Mesenchymal stem cell (in vitro differentiated cells and primary cell): ENCODE measurements around the gene MORF4L2.
"Not testable (repeated sequence)": the region's sequence is repeated elsewhere in the genome, so short reads cannot be mapped to it uniquely, and the experiment has no call there.

Source experiments
- DNase-seq: peaks from one replicate; pipeline ENCODE4 v3.0.0-alpha.2; 2013
- H2AFZ ChIP-seq: one replicate; pipeline ENCODE4 v1.6.1; 2013; ENCODE audit warnings: low read depth, mild to moderate bottlenecking, control low read depth, inconsistent platforms, low read length, moderate library complexity
- H2AK5ac ChIP-seq: 2 replicates; pipeline ENCODE4 v1.6.1; 2013; ENCODE audit warnings: low read length, moderate library complexity, mild to moderate bottlenecking, inconsistent platforms; ENCODE audit not compliant: severe bottlenecking
- H2BK120ac ChIP-seq: one replicate; pipeline ENCODE4 v1.6.1; 2013; ENCODE audit warnings: low read depth, mild to moderate bottlenecking, inconsistent platforms, low read length, moderate library complexity
- H2BK12ac ChIP-seq, 2 experiments: one replicate each; pipeline ENCODE4 v1.6.1; 2013; ENCODE audit warnings: inconsistent platforms in 2 of 2, low read length in 2 of 2, mild to moderate bottlenecking in 2 of 2, moderate library complexity in 2 of 2, control low read depth in 1 of 2
- H2BK15ac ChIP-seq: one replicate; pipeline ENCODE4 v1.6.1; 2013; ENCODE audit warnings: mild to moderate bottlenecking, low read depth, inconsistent platforms; ENCODE audit not compliant: poor library complexity, severe bottlenecking
- H2BK5ac ChIP-seq: 2 replicates; pipeline ENCODE4 v1.6.1; 2013; ENCODE audit warnings: low read depth, mild to moderate bottlenecking, low read length, control low read depth, inconsistent platforms; ENCODE audit not compliant: poor library complexity, severe bottlenecking
- H3K14ac ChIP-seq, 2 experiments: one replicate each; pipeline ENCODE4 v1.6.1; 2013; ENCODE audit warnings: inconsistent platforms in 2 of 2, low read length in 2 of 2, control low read depth in 1 of 2, mild to moderate bottlenecking in 1 of 2, moderate library complexity in 1 of 2
- H3K18ac ChIP-seq, 2 experiments: one replicate each; pipeline ENCODE4 v1.6.1; 2013; ENCODE audit warnings: inconsistent platforms in 2 of 2, low read length in 2 of 2, control low read depth in 1 of 2, low read depth in 1 of 2, mild to moderate bottlenecking in 1 of 2
- H3K23ac ChIP-seq, 2 experiments: one replicate each; pipeline ENCODE4 v1.6.1; 2013; ENCODE audit warnings: inconsistent platforms in 2 of 2, low read length in 2 of 2, mild to moderate bottlenecking in 2 of 2, moderate library complexity in 2 of 2, control low read depth in 1 of 2
- H3K27ac ChIP-seq: 2 replicates; pipeline ENCODE4 v1.5.1; 2013; ENCODE audit warnings: mild to moderate bottlenecking, moderate library complexity, low read length, control low read depth, inconsistent platforms; ENCODE audit not compliant: poor library complexity, severe bottlenecking
- H3K27me3 ChIP-seq, 2 experiments: 2 replicates each; pipeline versions ENCODE4 v1.6.1 to v1.7.0; 2013; ENCODE audit warnings: low read length in 2 of 2, mild to moderate bottlenecking in 2 of 2, moderate library complexity in 2 of 2, control low read depth in 1 of 2, inconsistent platforms in 1 of 2; ENCODE audit not compliant: control insufficient read depth in 1 of 2, insufficient read depth in 1 of 2
- H3K36me3 ChIP-seq, 2 experiments: 2 replicates each; pipeline versions ENCODE4 v1.6.1 to v1.7.0; 2013; ENCODE audit warnings: low read length in 2 of 2, control low read depth in 1 of 2, inconsistent platforms in 1 of 2, low read depth in 1 of 2, mild to moderate bottlenecking in 1 of 2; ENCODE audit not compliant: insufficient read depth in 2 of 2, control insufficient read depth in 1 of 2
- H3K4ac ChIP-seq, 2 experiments: one replicate each; pipeline ENCODE4 v1.6.1; 2013; ENCODE audit warnings: inconsistent platforms in 2 of 2, low read length in 2 of 2, mild to moderate bottlenecking in 2 of 2, moderate library complexity in 2 of 2, control low read depth in 1 of 2, low read depth in 1 of 2
- H3K4me1 ChIP-seq: 2 replicates; pipeline ENCODE4 v1.6.1; 2013; ENCODE audit warnings: low read depth, low read length, control low read depth; ENCODE audit not compliant: control insufficient read depth, insufficient read depth
- H3K4me2 ChIP-seq: 2 replicates; pipeline ENCODE4 v1.6.1; 2013; ENCODE audit warnings: low read length, mild to moderate bottlenecking, inconsistent platforms; ENCODE audit not compliant: poor library complexity, severe bottlenecking
- H3K4me3 ChIP-seq, 2 experiments: 2 replicates each; pipeline versions ENCODE4 v1.5.1 to v1.7.0; 2013; ENCODE audit warnings: low read length in 2 of 2, mild to moderate bottlenecking in 2 of 2, control low read depth in 1 of 2, low read depth in 1 of 2; ENCODE audit not compliant: insufficient read depth in 1 of 2
- H3K79me1 ChIP-seq: replicated peaks from 2 replicates; pipeline ENCODE4 v1.6.1; 2013; ENCODE audit warnings: mild to moderate bottlenecking, control low read depth, low read length, inconsistent platforms; ENCODE audit not compliant: poor library complexity, severe bottlenecking
- H3K9ac ChIP-seq: 2 replicates; pipeline ENCODE4 v1.7.0; 2013; ENCODE audit warnings: mild to moderate bottlenecking, low read length, moderate library complexity
- H3K9me3 ChIP-seq: 2 replicates; pipeline ENCODE4 v1.7.0; 2013; ENCODE audit warnings: mild to moderate bottlenecking, low read length; ENCODE audit not compliant: control insufficient read depth
- H4K8ac ChIP-seq: one replicate; pipeline ENCODE4 v1.6.1; 2013; ENCODE audit warnings: inconsistent platforms, mild to moderate bottlenecking, low read length, moderate library complexity
- H4K91ac ChIP-seq: one replicate; pipeline ENCODE4 v1.6.1; 2013; ENCODE audit warnings: mild to moderate bottlenecking, low read length, inconsistent platforms
- WGBS: methylation state at CpG from one replicate; pipeline ENCODE4 v1.1.7; 2013; ENCODE audit warnings: mixed read lengths; 5-methylcytosine and 5-hydroxymethylcytosine counted together

Gene MORF4L2

GRCh38 chrX:103658681-103659433 is 27.6 kb downstream of the MORF4L2 start:
- no peak overlapping the region for H3K27ac ChIP-seq
- H3K9me3 ChIP-seq: no peaks in the 10 kb centered on the region
- H2AFZ ChIP-seq: no peak overlapping the region
- no peak overlapping the region for H3K9ac ChIP-seq
- no peak overlapping the region for H3K23ac ChIP-seq
- H2BK12ac ChIP-seq: no peak overlapping the region
- H3K4me3 ChIP-seq: no peak overlapping the region
- no peak overlapping the region for H2BK120ac ChIP-seq
- no peak overlapping the region for H4K91ac ChIP-seq
- no peak overlapping the region for H3K14ac ChIP-seq
- no peak for DNase-seq
- WGBS: 94% methylated on average over 3 of the region's 5 CpGs
- no peak overlapping the region for H2BK15ac ChIP-seq
- no peaks in the 10 kb centered on the region for H3K36me3 ChIP-seq
- no peak overlapping the region for H3K4me2 ChIP-seq
- H4K8ac ChIP-seq: no peak overlapping the region
- H3K4ac ChIP-seq: no peak overlapping the region
- H2BK5ac ChIP-seq: no peak overlapping the region
- H3K4me1 ChIP-seq: no peaks in the 10 kb centered on the region
- no peaks in the 10 kb centered on the region for H3K79me1 ChIP-seq
- no peak overlapping the region for H2AK5ac ChIP-seq
- H3K18ac ChIP-seq: no peak overlapping the region
- peaks cover 0 to 13% of the 10 kb centered on the region in 2 experiments for H3K27me3 ChIP-seq

GRCh38 chrX:103657066-103657465 is 29.4 kb downstream of the MORF4L2 start:
- H3K79me1 ChIP-seq, H4K91ac ChIP-seq, H3K9me3 ChIP-seq, H3K18ac ChIP-seq, DNase-seq, H3K4me1 ChIP-seq, H3K4me3 ChIP-seq, H2AK5ac ChIP-seq, H3K27ac ChIP-seq, H3K27me3 ChIP-seq, H3K23ac ChIP-seq, H3K14ac ChIP-seq, H2BK15ac ChIP-seq, H3K4me2 ChIP-seq, H3K36me3 ChIP-seq, H2BK120ac ChIP-seq, H4K8ac ChIP-seq, H3K9ac ChIP-seq, H2AFZ ChIP-seq, H2BK5ac ChIP-seq, H2BK12ac ChIP-seq, H3K4ac ChIP-seq: not testable (repeated sequence)
- 79% methylated on average over 2 of the region's 2 CpGs for WGBS

GRCh38 chrX:103656617-103657016 is 29.9 kb downstream of the MORF4L2 start:
- no peaks in the 10 kb centered on the region for H3K79me1 ChIP-seq
- H3K14ac ChIP-seq: no peak overlapping the region
- H3K18ac ChIP-seq: no peak overlapping the region
- H4K8ac ChIP-seq: no peak overlapping the region
- H2BK120ac ChIP-seq: no peak overlapping the region
- no peak overlapping the region for H2BK15ac ChIP-seq
- H3K23ac ChIP-seq: no peak overlapping the region
- no peak overlapping the region for H3K4me2 ChIP-seq
- 0% methylated on average over 2 of the region's 3 CpGs for WGBS
- H3K9me3 ChIP-seq: no peaks in the 10 kb centered on the region
- H3K9ac ChIP-seq: no peak overlapping the region
- DNase-seq: peak; percentile 71
- H3K27ac ChIP-seq: no peak overlapping the region
- H4K91ac ChIP-seq: no peak overlapping the region
- peaks cover 0 to 6% of the 10 kb centered on the region in 2 experiments for H3K27me3 ChIP-seq
- H2AK5ac ChIP-seq: no peak overlapping the region
- H3K4me3 ChIP-seq: no peak overlapping the region
- no peak overlapping the region for H2BK5ac ChIP-seq
- no peak overlapping the region for H2AFZ ChIP-seq
- H3K4me1 ChIP-seq: no peaks in the 10 kb centered on the region
- H3K4ac ChIP-seq: no peak overlapping the region
- no peak overlapping the region for H2BK12ac ChIP-seq
- no peaks in the 10 kb centered on the region for H3K36me3 ChIP-seq

- H2AK5ac ChIP-seq, H4K91ac ChIP-seq, DNase-seq, H4K8ac ChIP-seq, H3K4me2 ChIP-seq, H2BK15ac ChIP-seq, H3K4ac ChIP-seq, H2BK5ac ChIP-seq, H3K23ac ChIP-seq, H2AFZ ChIP-seq, H3K9ac ChIP-seq, H3K4me3 ChIP-seq, H3K27ac ChIP-seq, H2BK12ac ChIP-seq, H3K9me3 ChIP-seq, H3K14ac ChIP-seq, H3K4me1 ChIP-seq, H3K36me3 ChIP-seq, H3K79me1 ChIP-seq, H2BK120ac ChIP-seq, H3K27me3 ChIP-seq, H3K18ac ChIP-seq: not testable (repeated sequence)
- WGBS: 100% methylated on average over 2 of the region's 7 CpGs
Measured at GRCh38 chrX:103655230-103656000, 31.1 kb downstream of the MORF4L2 start.
